ENCODE measurements around the gene UGT1A5. TPM values are rescaled to one million over a fixed set of nuclear protein-coding genes. Genes with fewer than 3 reads are reported as not detected.

The UGT1A5 gene
- total RNA-seq, 2 experiments from 2014 or later = not detected

DNA sequence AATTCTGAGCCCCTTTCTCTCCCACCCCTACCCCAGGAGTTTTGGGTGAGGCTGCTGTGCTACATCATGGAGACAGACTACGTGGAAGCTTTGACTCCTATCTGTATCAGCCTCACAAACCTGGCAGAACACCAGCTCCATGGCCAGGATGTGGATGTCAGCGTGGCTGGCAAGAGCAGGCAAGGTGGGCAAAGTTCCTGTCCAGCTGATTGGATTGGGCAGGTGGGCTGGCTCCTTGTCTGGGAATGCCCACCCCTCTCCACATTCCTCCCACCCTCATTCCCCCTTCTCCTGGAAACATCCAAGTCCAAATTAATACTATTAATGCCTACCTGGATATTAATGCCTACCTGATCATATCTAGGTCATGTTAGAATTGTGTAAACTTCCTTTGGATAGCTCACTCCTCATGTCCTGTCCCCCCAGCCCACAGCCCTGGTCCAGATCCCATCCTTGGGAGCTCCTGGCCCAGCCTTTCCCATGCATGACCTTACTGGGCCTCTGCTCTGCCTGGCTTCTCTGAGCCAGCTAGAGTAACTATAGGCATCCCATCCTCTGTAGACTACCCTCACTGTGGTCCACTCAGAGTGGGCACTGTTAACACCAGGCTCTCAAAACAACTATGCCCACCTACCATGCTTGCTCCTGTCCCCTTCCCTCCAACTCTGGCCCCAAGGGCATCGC lies 89.6 kb downstream of the UGT1A5 start:
- Mint-ChIP-seq H3K27me3 (no peaks in the 10 kb centered on the region), H3K4me3 (no peak overlapping the region), H3K4me1 (no peaks in the 10 kb centered on the region), H3K9me3 (no peaks in the 10 kb centered on the region), H3K27ac (no peak overlapping the region), H3K36me3 (ENCODE audit: low read depth) (no peaks in the 10 kb centered on the region)
- ChIA-PET POLR2A (no interaction called here), CTCF (interaction anchor here (0.5 kb wide), 1 partner anchor 611 kb away, joined by 3 read pairs; no protein-coding TSS in a partner anchor)
- DNase-seq = no peak

DNA sequence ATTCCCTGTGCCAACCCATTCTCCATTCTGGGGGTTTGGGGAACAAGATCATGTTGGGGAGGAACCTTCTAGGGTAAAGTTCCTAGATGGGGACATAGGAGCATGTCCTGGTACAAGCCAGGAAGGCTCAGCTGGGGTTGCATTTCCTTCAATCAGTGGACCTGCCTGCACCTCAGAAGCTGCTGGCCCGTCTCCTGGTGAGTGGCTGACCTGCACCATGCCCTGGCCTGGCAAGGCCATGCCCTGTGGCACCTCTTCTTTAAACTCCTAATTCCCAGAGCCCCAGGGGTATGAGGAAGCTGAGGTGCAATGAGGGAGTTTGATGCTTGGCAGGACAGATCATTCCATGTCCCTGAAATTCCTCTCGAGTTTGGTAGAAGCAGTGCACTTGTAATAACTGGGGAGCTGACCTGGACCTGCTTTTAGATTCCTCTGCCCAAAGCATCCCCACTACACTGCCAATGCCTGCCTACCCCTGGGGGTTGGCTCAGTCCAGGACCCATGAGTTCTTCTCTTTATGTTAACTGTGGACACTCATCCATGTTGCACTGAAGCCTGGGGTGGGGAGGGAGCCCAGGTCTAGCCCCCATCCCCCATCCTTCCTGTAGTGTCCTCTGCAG lies 90.7 kb downstream of the UGT1A5 start:
- ChIA-PET CTCF (no interaction called here), POLR2A (no interaction called here)
- H3K4me3 Mint-ChIP-seq = no peak overlapping the region
- DNase-seq = no peak
- no peaks in the 10 kb centered on the region for H3K9me3 Mint-ChIP-seq
- no peaks in the 10 kb centered on the region for H3K36me3 Mint-ChIP-seq (ENCODE audit: low read depth)
- no peaks in the 10 kb centered on the region for H3K4me1 Mint-ChIP-seq
- no peak overlapping the region for H3K27ac Mint-ChIP-seq
- H3K27me3 Mint-ChIP-seq = no peaks in the 10 kb centered on the region

DNA sequence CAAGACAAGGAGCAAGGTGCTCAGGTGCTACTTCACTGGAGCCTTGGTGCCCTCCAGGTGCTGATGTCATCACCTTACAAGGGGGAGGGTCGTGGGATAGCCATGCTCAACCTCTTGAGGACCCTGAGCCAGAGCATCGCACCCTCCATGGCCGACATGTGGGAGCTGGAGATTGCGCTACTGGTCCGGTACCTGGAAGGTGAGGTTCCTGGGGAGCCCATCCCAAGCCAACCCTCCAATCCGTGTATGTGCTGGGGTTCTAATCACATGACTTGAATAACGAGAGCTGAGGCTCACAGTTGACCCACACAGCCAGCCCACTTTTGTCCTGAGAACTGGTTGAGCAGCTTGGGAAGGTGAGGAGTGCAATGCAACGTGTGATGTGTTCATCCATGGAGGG lies 91.3 kb downstream of the UGT1A5 start:
- POLR2A ChIA-PET = no interaction called here
- Mint-ChIP-seq H3K36me3 (ENCODE audit: low read depth) (no peaks in the 10 kb centered on the region), H3K4me1 (no peaks in the 10 kb centered on the region), H3K4me3 (no peak overlapping the region), H3K27me3 (no peaks in the 10 kb centered on the region), H3K27ac (no peak overlapping the region), H3K9me3 (no peaks in the 10 kb centered on the region)
- CTCF ChIA-PET = interaction anchor here (0.7 kb wide), 1 partner anchor 11 kb away, joined by 3 read pairs; no protein-coding TSS in a partner anchor
- DNase-seq = no peak

GRCh38 chr2:233807215-233807865 lies 94.6 kb downstream of the UGT1A5 start:
- Mint-ChIP-seq H3K27me3 (no peaks in the 10 kb centered on the region), H3K36me3 (ENCODE audit: low read depth) (no peaks in the 10 kb centered on the region), H3K4me3 (no peak overlapping the region), H3K9me3 (no peaks in the 10 kb centered on the region), H3K27ac (no peak overlapping the region), H3K4me1 (no peaks in the 10 kb centered on the region)
- no peak for DNase-seq
- ChIA-PET POLR2A (no interaction called here), CTCF (interaction anchor here (0.6 kb wide), 1 partner anchor 19 kb away, joined by 4 read pairs; no protein-coding TSS in a partner anchor)

DNA sequence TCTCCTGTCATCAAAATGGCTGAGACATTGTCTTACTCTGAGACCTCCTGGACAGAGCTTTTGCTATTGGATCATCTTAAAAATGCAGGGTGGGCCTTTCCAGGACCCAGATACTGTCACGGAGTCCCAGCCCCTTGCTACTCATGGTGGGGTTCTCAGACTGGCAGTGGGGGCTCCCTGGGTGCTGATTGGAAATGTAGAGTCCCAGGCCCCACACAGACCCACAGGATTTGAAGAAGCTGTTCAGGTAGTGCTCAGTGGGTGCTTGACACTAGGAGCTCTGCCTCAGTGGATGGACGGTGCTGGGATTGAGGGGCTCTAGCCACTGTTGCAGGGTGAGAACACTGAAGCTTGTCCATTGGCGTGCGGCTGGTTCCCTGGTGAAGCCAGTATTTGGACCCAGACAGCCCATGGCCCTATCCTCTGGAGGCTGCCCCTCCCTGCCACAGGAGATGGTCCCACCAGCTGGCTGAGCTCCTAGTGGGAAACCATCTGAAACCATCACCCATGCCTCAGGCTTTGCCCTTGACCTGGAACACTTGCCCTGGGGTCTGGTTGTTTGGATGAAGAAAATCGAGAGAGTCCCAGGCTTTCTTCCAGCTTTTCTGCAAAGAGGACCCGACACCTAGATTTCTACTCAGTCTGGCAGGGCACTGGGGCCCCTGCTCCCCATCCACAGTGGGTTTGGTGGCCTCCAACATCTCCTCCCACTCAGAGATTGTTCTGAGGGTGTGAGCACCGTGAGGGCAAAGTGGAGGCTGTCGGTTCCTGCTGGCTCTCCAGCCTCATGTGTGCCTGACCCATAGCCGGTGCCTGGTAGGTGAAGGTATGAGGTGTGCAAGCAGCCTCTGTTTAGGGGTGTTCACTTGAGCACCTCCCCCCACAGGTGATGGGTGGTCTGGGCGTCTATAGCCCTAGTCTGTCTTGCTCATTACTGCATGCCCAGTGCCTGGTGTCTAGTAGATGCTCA lies 95.5 kb downstream of the UGT1A5 start:
- Mint-ChIP-seq H3K4me1 (no peaks in the 10 kb centered on the region), H3K27me3 (no peaks in the 10 kb centered on the region), H3K36me3 (ENCODE audit: low read depth) (no peaks in the 10 kb centered on the region), H3K9me3 (no peaks in the 10 kb centered on the region), H3K27ac (no peak overlapping the region), H3K4me3 (no peak overlapping the region)
- ChIA-PET POLR2A (no interaction called here), CTCF (interaction anchor here (0.6 kb wide), 1 partner anchor 19 kb away, joined by 4 read pairs; no protein-coding TSS in a partner anchor)
- DNase-seq = no peak

DNA sequence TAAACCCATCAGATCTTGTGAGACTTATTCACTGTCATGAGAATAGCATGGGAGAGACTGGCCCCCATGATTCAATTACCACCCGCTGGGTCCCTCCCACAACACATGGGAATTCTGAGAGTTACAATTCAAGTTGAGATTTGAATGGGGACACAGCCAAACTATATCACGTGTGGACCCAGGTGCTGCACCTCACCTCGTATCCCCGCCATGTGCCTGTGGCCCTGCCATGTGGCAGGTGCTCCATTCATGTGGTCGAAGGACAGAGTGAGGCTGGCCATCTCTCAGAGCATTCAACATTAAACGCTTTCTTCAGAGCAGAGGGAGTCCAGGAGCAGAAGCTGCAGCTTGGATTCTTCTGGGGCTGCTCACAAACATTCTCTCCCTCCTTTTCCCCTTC lies 97.7 kb downstream of the UGT1A5 start:
- ChIA-PET POLR2A (no interaction called here), CTCF (no interaction called here)
- no peak overlapping the region for H3K4me3 Mint-ChIP-seq
- DNase-seq = no peak
- peaks cover 5% of the 10 kb centered on the region for H3K27me3 Mint-ChIP-seq
- no peaks in the 10 kb centered on the region for H3K36me3 Mint-ChIP-seq (ENCODE audit: low read depth)
- H3K9me3 Mint-ChIP-seq = no peaks in the 10 kb centered on the region
- H3K4me1 Mint-ChIP-seq = no peaks in the 10 kb centered on the region
- no peak overlapping the region for H3K27ac Mint-ChIP-seq

DNA sequence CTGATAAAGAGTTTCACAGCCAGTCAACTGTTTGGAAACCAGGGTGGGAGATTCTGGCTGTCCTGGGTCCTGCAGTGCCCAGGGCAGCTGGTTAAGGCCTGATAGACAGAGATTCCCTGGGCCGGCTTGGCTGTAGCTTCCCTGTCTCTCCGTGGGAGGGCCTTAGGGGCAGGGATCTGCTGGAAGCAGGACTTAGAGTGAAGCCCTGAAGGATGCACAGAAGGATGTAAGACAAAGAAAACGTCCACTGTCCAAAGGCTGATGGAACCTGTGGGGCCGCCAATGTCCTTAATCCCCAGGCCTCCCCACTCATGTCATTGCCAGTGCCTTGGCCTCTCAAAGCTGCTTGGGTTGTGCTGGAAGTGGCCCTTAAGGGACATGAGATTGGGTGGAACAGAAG lies 98.4 kb downstream of the UGT1A5 start:
- H3K27me3 Mint-ChIP-seq = peaks cover 7% of the 10 kb centered on the region
- DNase-seq = no peak
- ChIA-PET CTCF (no interaction called here), POLR2A (interaction anchor here (0.6 kb wide), 1 partner anchor 298 kb away, joined by 4 read pairs; no protein-coding TSS in a partner anchor)
- no peaks in the 10 kb centered on the region for H3K4me1 Mint-ChIP-seq
- no peaks in the 10 kb centered on the region for H3K9me3 Mint-ChIP-seq
- H3K27ac Mint-ChIP-seq = no peak overlapping the region
- H3K36me3 Mint-ChIP-seq (ENCODE audit: low read depth) = no peaks in the 10 kb centered on the region
- no peak overlapping the region for H3K4me3 Mint-ChIP-seq

DNA sequence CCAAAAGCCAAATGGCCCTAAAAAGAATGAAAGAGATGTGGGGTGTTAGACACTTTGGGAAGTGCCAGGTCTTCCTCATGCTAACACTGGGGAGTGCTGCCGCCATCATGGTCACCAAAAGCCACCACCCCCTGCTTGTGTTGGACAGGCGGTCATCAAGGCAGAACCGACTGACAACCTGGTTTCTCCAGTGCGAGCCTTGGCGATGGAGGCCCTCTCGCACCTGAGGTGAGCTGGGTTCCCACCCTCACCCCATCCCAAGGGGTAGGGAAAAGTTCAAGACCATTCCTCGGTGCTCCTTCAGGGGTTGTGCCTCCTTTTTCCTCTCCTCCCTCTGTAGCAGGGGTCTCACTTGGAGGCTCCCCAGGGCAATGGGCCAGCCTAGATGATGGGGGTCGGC lies 99.0 kb downstream of the UGT1A5 start:
- no peak for DNase-seq
- Mint-ChIP-seq H3K4me3 (no peak overlapping the region), H3K27ac (no peak overlapping the region), H3K4me1 (no peaks in the 10 kb centered on the region), H3K9me3 (no peaks in the 10 kb centered on the region), H3K36me3 (ENCODE audit: low read depth) (no peaks in the 10 kb centered on the region), H3K27me3 (peaks cover 7% of the 10 kb centered on the region)
- ChIA-PET POLR2A (no interaction called here), CTCF (no interaction called here)

DNA sequence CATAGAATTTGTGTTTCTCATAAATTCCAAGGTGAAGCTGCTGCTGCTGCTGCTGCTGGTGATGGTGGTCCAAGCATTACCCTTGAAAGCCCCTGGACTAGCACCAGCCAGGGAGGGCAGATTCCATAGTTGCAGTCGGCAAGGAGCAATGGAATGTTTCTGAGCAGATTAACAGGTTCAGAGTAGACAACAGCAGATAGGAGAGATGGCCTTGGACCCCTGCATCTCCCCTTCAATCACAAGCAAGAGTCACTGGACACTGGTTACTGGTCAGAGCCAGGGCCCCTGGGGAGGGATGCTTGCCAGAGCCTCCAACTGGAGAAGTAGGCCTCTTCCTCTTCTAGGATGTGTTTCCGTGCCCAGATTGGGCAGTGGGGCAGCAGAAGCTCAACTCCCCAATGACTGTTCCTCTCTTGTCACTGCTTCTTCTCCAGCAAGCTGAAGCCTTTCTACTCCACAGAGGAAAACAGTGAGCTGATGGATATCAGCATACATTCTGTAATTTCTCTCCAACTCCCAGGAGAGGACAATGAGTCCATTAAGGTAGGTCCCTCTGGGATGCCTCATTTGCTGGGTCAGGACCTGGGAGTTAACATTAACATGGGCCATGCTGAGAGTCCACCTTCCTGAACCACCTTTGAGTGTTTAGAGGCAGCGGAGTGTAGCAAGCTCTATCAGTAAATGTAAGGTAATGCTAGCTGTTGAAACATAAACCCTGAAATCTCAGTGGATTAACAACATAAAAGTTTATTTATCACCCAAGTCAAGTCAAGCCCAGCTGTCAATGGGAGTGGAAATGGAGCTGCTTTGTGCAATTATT lies 100.7 kb downstream of the UGT1A5 start:
- POLR2A ChIA-PET = no interaction called here
- Mint-ChIP-seq H3K9me3 (no peaks in the 10 kb centered on the region), H3K36me3 (ENCODE audit: low read depth) (no peaks in the 10 kb centered on the region), H3K27ac (no peak overlapping the region), H3K4me1 (no peaks in the 10 kb centered on the region), H3K4me3 (no peak overlapping the region), H3K27me3 (peaks cover 7% of the 10 kb centered on the region)
- CTCF ChIA-PET = interaction anchor here (0.6 to 1.0 kb wide), 4 partner anchors 11 to 50 kb away, joined by 3 to 5 read pairs (median 4); no protein-coding TSS in a partner anchor
- no peak for DNase-seq

- no peaks in the 10 kb centered on the region for H3K9me3 Mint-ChIP-seq
- POLR2A ChIA-PET = no interaction called here
- no peak overlapping the region for H3K27ac Mint-ChIP-seq
- DNase-seq = no peak
- no peaks in the 10 kb centered on the region for H3K4me1 Mint-ChIP-seq
- H3K36me3 Mint-ChIP-seq (ENCODE audit: low read depth) = no peaks in the 10 kb centered on the region
- no peak overlapping the region for H3K4me3 Mint-ChIP-seq
- CTCF ChIA-PET = interaction anchor here (0.6 to 1.0 kb wide), 4 partner anchors 10 to 50 kb away, joined by 3 to 5 read pairs (median 3); no protein-coding TSS in a partner anchor
- H3K27me3 Mint-ChIP-seq = peaks cover 7% of the 10 kb centered on the region
Observed at GRCh38 chr2:233814056-233814835, 101.5 kb downstream of the UGT1A5 start.

- DNase-seq = no peak
- CTCF ChIA-PET = no interaction called here
- no peaks in the 10 kb centered on the region for H3K9me3 Mint-ChIP-seq
- H3K4me1 Mint-ChIP-seq = no peaks in the 10 kb centered on the region
- H3K36me3 Mint-ChIP-seq (ENCODE audit: low read depth) = no peaks in the 10 kb centered on the region
- no peak overlapping the region for H3K27ac Mint-ChIP-seq
- POLR2A ChIA-PET = no interaction called here
- H3K27me3 Mint-ChIP-seq = peaks cover 7% of the 10 kb centered on the region
- no peak overlapping the region for H3K4me3 Mint-ChIP-seq
Observed at GRCh38 chr2:233815861-233816260, 103.2 kb downstream of the UGT1A5 start.
